Esophagus squamous epithelium (tissue), 4 donors: ENCODE measurements around the gene RNF183.

Experiments used
- POLR2A ChIP-seq, 4 donors: fragments of 450-650 bp; IDR thresholded peaks; one replicate each; pipeline ENCODE4 v1.6.1; 2017; ENCODE audit warnings: antibody characterized with exemption in 4 of 4, mild to moderate bottlenecking in 4 of 4, moderate library complexity in 3 of 4
- TF ChIP-seq, protein P1 (sequence below), 6 experiments: fragments of 450-650 bp in 4 of 6; fragments of 200-600 bp in 2 of 6; sonication (generic) in 2 of 6; IDR thresholded peaks; one replicate each; pipeline ENCODE4 v1.5.1; 2016 to 2019; ENCODE audit warnings: antibody characterized with exemption in 6 of 6, mild to moderate bottlenecking in 4 of 6, moderate library complexity in 4 of 6

- TF ChIP-seq, protein P1, sequence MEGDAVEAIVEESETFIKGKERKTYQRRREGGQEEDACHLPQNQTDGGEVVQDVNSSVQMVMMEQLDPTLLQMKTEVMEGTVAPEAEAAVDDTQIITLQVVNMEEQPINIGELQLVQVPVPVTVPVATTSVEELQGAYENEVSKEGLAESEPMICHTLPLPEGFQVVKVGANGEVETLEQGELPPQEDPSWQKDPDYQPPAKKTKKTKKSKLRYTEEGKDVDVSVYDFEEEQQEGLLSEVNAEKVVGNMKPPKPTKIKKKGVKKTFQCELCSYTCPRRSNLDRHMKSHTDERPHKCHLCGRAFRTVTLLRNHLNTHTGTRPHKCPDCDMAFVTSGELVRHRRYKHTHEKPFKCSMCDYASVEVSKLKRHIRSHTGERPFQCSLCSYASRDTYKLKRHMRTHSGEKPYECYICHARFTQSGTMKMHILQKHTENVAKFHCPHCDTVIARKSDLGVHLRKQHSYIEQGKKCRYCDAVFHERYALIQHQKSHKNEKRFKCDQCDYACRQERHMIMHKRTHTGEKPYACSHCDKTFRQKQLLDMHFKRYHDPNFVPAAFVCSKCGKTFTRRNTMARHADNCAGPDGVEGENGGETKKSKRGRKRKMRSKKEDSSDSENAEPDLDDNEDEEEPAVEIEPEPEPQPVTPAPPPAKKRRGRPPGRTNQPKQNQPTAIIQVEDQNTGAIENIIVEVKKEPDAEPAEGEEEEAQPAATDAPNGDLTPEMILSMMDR (IDR thresholded peaks at IDR 0.05): no peak
- TF ChIP-seq POLR2A (IDR thresholded peaks at IDR 0.05): no peak
Observed at GRCh38 chr9:113341712-113342410, 38.7 kb upstream of the RNF183 start.
